HG03432 (cell line): ENCODE measurements around the gene INHBC.
"Not testable (repeated sequence)": the region's sequence is repeated elsewhere in the genome, so short reads cannot be mapped to it uniquely, and the experiment has no call there.

Source experiments
- ATAC-seq: cut with Tn5 transposase; IDR thresholded peaks from one replicate; pipeline ENCODE4 v1.9.1; 2021; ENCODE audit warnings: mild to moderate bottlenecking, moderate library complexity; ENCODE audit not compliant: unreplicated experiment

INHBC gene

GRCh38 chr12:57434517-57435223 lies at the start of gene INHBC:
TSS of gene INHBC (plus strand) at chr12:57434784. CDS start at chr12:57434887, 103 bp downstream.
- ATAC-seq, result no peak

- ATAC-seq, result no peak
These were observed 49.0 kb upstream of the INHBC start for GRCh38 chr12:57385586-57385985.

- ATAC-seq, result no peak
These were observed 48.3 kb upstream of the INHBC start for GRCh38 chr12:57386187-57386720.

GRCh38 chr12:57388425-57388824 lies 46.2 kb upstream of the INHBC start:
- no peak for ATAC-seq

GRCh38 chr12:57389033-57389432 lies 45.6 kb upstream of the INHBC start:
- no peak for ATAC-seq

- no peak for ATAC-seq
These were observed 44.4 kb upstream of the INHBC start for GRCh38 chr12:57390174-57390573.

- ATAC-seq, result no peak
These were observed 39.5 kb upstream of the INHBC start for GRCh38 chr12:57395121-57395520.

GRCh38 chr12:57397441-57397840 lies 37.1 kb upstream of the INHBC start:
- no peak for ATAC-seq

GRCh38 chr12:57399718-57400463 lies 34.7 kb upstream of the INHBC start:
- ATAC-seq, result not testable (repeated sequence)

- ATAC-seq, result no peak
These were observed 33.4 kb upstream of the INHBC start for GRCh38 chr12:57401165-57401564.

GRCh38 chr12:57402156-57402555 lies 32.4 kb upstream of the INHBC start:
- not testable (repeated sequence) for ATAC-seq

- no peak for ATAC-seq
These were observed 29.5 kb upstream of the INHBC start for GRCh38 chr12:57404966-57405640.

- no peak for ATAC-seq
These were observed 24.1 kb upstream of the INHBC start for GRCh38 chr12:57410534-57410933.

GRCh38 chr12:57414160-57414559 lies 20.4 kb upstream of the INHBC start:
- ATAC-seq, result not testable (repeated sequence)

GRCh38 chr12:57415088-57415487 lies 19.5 kb upstream of the INHBC start:
- ATAC-seq, result no peak

GRCh38 chr12:57416039-57416996 lies 18.3 kb upstream of the INHBC start:
- no peak for ATAC-seq

GRCh38 chr12:57418255-57418654 lies 16.3 kb upstream of the INHBC start:
- ATAC-seq, result no peak

GRCh38 chr12:57419495-57419894 lies 15.1 kb upstream of the INHBC start:
- ATAC-seq, result no peak

- no peak for ATAC-seq
These were observed 14.1 kb upstream of the INHBC start for GRCh38 chr12:57420482-57420881.

- not testable (repeated sequence) for ATAC-seq
These were observed 7.6 kb upstream of the INHBC start for GRCh38 chr12:57426948-57427347.
